Epithelial cell of proximal tubule (primary cell): ENCODE results near the gene SGSH. TPM values are rescaled to one million over a fixed set of nuclear protein-coding genes. Genes with fewer than 3 reads are reported as not detected.

ENCODE experiments used
- DNase-seq: peaks from one replicate; pipeline ENCODE4 v3.0.0-alpha.2; 2011; ENCODE audit warnings: low read depth
- H3K4me3 ChIP-seq: 2 replicates; pipeline ENCODE4 v1.5.1; 2011; ENCODE audit warnings: low read depth, mild to moderate bottlenecking, low read length
- CTCF ChIP-seq: conservative IDR thresholded peaks from 2 replicates; pipeline ENCODE4 v1.5.1; 2012; ENCODE audit warnings: low read depth, mild to moderate bottlenecking, low read length
- total RNA-seq: library from RNA; depleted of rRNA; stranded (reverse); fragments of >200 nt; gene quantifications from 2 replicates; pipeline ENCODE4 v1.2.3, GENCODE V29; 2015

SGSH gene
- total RNA-seq, 1 donor from 2014 or later, result 24.2 TPM

GRCh38 chr17:80220736-80221215, 643 bp upstream of the SGSH start:
- H3K4me3 ChIP-seq, result peak overlapping the region; percentile 71
- TF ChIP-seq CTCF, result no peak
- no peak for DNase-seq

GRCh38 chr17:80219763-80220053, 425 bp downstream of the SGSH start:
- no peak for TF ChIP-seq CTCF
- DNase-seq, result no peak
- peak overlapping the region; percentile 71 for H3K4me3 ChIP-seq

DNA sequence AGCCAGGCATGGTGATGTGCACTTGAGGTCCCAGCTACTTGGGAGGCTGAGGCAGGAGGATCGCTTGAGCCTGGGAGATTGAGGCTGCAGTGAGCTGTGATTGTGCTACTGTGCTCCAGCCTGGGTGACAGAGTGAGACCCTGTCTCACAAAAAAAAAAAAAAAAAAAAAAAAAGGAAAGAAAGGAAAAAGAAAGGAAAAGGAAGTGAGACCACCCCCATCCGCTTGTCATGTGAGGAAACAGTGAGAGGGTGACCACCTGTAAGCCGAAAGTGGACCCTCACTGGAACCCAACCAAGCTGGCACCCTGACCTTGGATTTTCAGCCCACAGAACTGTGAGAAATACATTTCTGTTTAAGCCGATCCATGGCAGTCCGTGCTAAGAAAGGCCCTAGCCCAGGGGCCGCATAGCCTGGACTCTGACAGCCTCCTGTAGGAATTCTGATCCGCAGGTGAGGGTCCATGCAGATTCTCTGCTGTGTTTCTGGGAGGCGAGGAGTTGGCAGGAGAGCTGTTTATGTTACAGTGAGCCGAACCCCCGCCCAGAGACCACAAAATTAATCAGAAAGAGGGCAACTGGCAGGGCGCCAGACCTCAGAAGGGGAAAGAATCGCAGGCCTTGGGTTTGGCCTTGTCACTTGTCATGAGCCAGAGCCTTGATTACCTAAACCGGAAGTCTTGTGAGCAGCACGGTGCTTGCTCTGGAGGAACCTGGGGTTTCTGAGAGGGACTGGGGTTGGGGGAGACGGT, 945 bp downstream of the SGSH start:
- no peak for TF ChIP-seq CTCF
- peak overlapping the region; percentile 71 for H3K4me3 ChIP-seq
- DNase-seq, result peak; percentile 33

DNA sequence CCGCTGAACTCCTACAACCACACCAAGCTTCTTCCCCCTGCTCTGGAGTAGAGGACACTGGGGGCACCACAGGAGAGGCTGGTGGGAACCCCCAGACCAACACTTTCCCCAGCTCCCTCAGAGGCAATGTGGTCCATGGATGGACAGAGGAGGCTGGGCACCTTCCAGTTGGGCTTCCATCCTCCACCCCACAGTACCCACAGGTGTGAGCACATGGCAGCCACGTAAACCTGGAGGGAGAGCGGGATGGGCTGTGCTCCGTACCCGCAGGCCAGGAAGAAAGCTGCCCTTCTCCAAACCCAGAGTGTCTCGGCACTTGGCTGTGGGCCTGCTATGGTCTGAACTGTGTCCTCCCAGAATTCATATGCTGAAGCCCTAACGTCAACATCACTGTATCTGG, 1.7 kb downstream of the SGSH start:
- DNase-seq, result no peak
- TF ChIP-seq CTCF, result no peak
- no peak overlapping the region for H3K4me3 ChIP-seq

DNA sequence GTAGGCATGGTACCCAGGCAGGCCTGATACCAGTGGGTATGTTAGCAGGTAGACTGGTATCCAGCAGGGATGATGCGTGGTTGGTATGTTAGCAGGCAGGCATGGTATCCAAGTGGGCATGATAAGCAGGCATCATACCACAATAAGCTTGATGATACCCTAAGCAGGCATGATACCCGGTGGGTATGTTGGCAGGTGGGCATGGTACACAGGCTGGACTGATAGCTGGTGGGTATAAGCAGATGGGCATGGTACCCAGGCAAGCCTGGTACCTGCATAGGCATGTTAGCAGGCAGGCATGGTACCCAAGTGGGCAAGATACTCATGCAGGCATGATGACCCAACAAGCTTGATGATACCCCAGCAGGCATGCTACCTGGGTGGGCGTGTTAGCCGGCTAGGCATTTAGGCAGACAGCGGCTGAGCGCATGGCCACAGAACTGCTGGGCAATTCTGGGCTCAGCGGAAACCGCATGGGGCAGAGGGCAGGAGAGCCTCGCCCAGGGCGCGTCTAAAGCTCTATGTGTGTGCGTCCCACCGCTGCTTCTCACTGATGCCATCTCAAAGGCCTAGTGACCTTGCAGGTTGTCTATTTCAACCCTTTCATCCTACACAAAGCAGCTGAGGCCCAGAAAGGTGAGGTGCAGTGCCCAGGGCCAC, 2.3 kb downstream of the SGSH start:
- TF ChIP-seq CTCF, result no peak
- H3K4me3 ChIP-seq, result no peak overlapping the region
- no peak for DNase-seq

GRCh38 chr17:80216473-80217456, 3.4 kb downstream of the SGSH start:
- no peak for TF ChIP-seq CTCF
- no peak for DNase-seq
- H3K4me3 ChIP-seq, result no peak overlapping the region
